Right atrium auricular region (tissue), 2 donors: ENCODE results near the gene SSC5D. TPM values are rescaled to one million over a fixed set of nuclear protein-coding genes. Genes with fewer than 3 reads are reported as not detected.
A peak's percentile ranks its signal among the peaks of the same experiment; 100 is the strongest.
"Not testable (repeated sequence)": the region's sequence is repeated elsewhere in the genome, so short reads cannot be mapped to it uniquely, and the experiment has no call there.

ENCODE experiments used
- DNase-seq: peaks from one replicate; pipeline ENCODE4 v3.0.0-alpha.2; 2019; ENCODE audit warnings: low spot score
- H3K27ac ChIP-seq, 2 donors: fragments of 200-600 bp; sonication (generic); 1 replicate in 1 of 2; 2 replicates in 1 of 2; pipeline ENCODE4 v1.5.1; 2016 to 2019
- H3K27me3 ChIP-seq, 2 donors: fragments of 200-600 bp; sonication (generic); one replicate each; pipeline versions ENCODE4 v1.5.1 to v1.6.0; 2017 to 2019
- H3K36me3 ChIP-seq: fragments of 200-600 bp; sonication (generic); one replicate; pipeline ENCODE4 v1.5.1; 2016
- H3K4me1 ChIP-seq, 2 donors: fragments of 200-600 bp; sonication (generic); one replicate each; pipeline versions ENCODE4 v1.5.1 to v1.6.0; 2017 to 2019
- H3K4me3 ChIP-seq, 2 donors: fragments of 200-600 bp; sonication (generic); 1 replicate in 1 of 2; 2 replicates in 1 of 2; pipeline ENCODE4 v1.5.1; 2017 to 2019; ENCODE audit warnings: mild to moderate bottlenecking in 1 of 2, moderate library complexity in 1 of 2
- H3K9me3 ChIP-seq, 2 donors: fragments of 200-600 bp; sonication (generic); one replicate each; pipeline ENCODE4 v1.5.1; 2019
- CTCF ChIP-seq, 2 donors: fragments of 200-600 bp; sonication (generic); IDR thresholded peaks; one replicate each; pipeline ENCODE4 v1.5.1; 2019; ENCODE audit warnings: antibody characterized with exemption in 2 of 2
- total RNA-seq, 2 donors: library from RNA; depleted of rRNA; stranded (reverse); fragments of >200 nt; gene quantifications; one replicate each; pipeline ENCODE4 v1.1.0, GENCODE V29; 2016

SSC5D gene
- total RNA-seq, 2 donors from 2014 or later = 3.3 to 6.7 TPM

DNA sequence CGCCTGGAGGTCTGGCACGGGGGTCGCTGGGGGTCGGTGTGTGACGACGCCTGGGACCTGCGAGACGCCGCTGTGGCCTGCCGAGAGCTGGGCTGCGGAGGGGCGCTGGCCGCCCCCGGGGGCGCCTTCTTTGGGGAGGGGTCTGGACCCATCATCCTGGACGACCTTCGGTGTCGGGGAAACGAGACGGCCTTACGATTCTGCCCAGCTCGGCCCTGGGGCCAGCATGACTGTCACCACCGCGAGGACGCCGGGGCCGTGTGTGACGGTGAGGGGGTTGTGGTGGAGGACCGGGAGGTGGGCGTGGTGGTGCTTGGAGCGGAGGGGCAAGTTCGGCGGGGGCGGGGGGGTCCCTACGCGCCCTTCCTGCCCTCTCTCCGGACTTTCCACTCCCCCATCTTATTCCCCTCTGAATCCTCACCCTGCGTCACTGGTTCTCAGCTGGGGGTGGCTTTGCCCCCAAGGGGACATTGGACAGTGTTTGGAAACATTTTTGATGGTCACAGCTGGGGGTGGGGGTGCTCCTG lies 5.5 kb downstream of the SSC5D start:
- no peak for TF ChIP-seq CTCF (IDR thresholded peaks at IDR 0.05)
- H3K4me3 ChIP-seq = peak overlapping the region in 1 of 2 donors; percentile 44
- DNase-seq = no peak
- peak overlapping the region; percentile 74 to 86 for H3K27ac ChIP-seq
- no peaks in the 10 kb centered on the region for H3K36me3 ChIP-seq
- no peaks in the 10 kb centered on the region for H3K9me3 ChIP-seq
- H3K4me1 ChIP-seq = peaks cover 0 to 26% of the 10 kb centered on the region in 2 donors
- H3K27me3 ChIP-seq = no peaks in the 10 kb centered on the region

- no peak for TF ChIP-seq CTCF (IDR thresholded peaks at IDR 0.05)
- H3K36me3 ChIP-seq = no peaks in the 10 kb centered on the region
- DNase-seq = peak; percentile 79
- H3K4me1 ChIP-seq = peaks cover 0 to 23% of the 10 kb centered on the region in 2 donors
- no peaks in the 10 kb centered on the region for H3K9me3 ChIP-seq
- peak overlapping the region; percentile 74 to 86 for H3K27ac ChIP-seq
- H3K27me3 ChIP-seq = no peaks in the 10 kb centered on the region
- peak overlapping the region; percentile 23 to 44 for H3K4me3 ChIP-seq
Observed at GRCh38 chr19:55494172-55494761, 6.0 kb downstream of the SSC5D start.

GRCh38 chr19:55495646-55496349 lies 7.6 kb downstream of the SSC5D start:
- H3K36me3 ChIP-seq = no peaks in the 10 kb centered on the region
- no peaks in the 10 kb centered on the region for H3K9me3 ChIP-seq
- H3K27me3 ChIP-seq = no peaks in the 10 kb centered on the region
- H3K4me3 ChIP-seq = no peak overlapping the region
- no peak overlapping the region for H3K27ac ChIP-seq
- DNase-seq = no peak
- peaks cover 0 to 21% of the 10 kb centered on the region in 2 donors for H3K4me1 ChIP-seq
- no peak for TF ChIP-seq CTCF (IDR thresholded peaks at IDR 0.05)

GRCh38 chr19:55496820-55497219 lies 8.6 kb downstream of the SSC5D start:
- H3K9me3 ChIP-seq, H3K36me3 ChIP-seq, H3K27ac ChIP-seq, H3K27me3 ChIP-seq, DNase-seq, H3K4me3 ChIP-seq: not testable (repeated sequence)
- H3K4me1 ChIP-seq = peaks cover 0 to 17% of the 10 kb centered on the region in 2 donors

GRCh38 chr19:55497763-55498162 lies 9.5 kb downstream of the SSC5D start:
- H3K27me3 ChIP-seq = no peaks in the 10 kb centered on the region
- peaks cover 0 to 13% of the 10 kb centered on the region in 2 donors for H3K4me1 ChIP-seq
- H3K27ac ChIP-seq = no peak overlapping the region
- H3K9me3 ChIP-seq = no peaks in the 10 kb centered on the region
- no peak for DNase-seq
- no peak overlapping the region for H3K4me3 ChIP-seq
- TF ChIP-seq CTCF (IDR thresholded peaks at IDR 0.05) = no peak
- H3K36me3 ChIP-seq = no peaks in the 10 kb centered on the region

GRCh38 chr19:55498246-55498840 lies 10.1 kb downstream of the SSC5D start:
- Histone ChIP-seq H3K4me3 (no peak overlapping the region), H3K4me1 (peaks cover 0 to 9% of the 10 kb centered on the region in 2 donors), H3K36me3 (no peaks in the 10 kb centered on the region), H3K27ac (no peak overlapping the region), H3K9me3 (no peaks in the 10 kb centered on the region), H3K27me3 (no peaks in the 10 kb centered on the region)
- no peak for DNase-seq
- no peak for TF ChIP-seq CTCF (IDR thresholded peaks at IDR 0.05)
